ENCODE results near the gene POLD3.

GRCh38 chr11:74630043-74630442, 37.7 kb downstream of the POLD3 start:
- TF ChIP-seq POLR2A (IDR thresholded peaks at IDR 0.05): no peak
- no peak for TF ChIP-seq CTCF (IDR thresholded peaks at IDR 0.05)
- TF ChIP-seq POLR2AphosphoS5 (IDR thresholded peaks at IDR 0.05): no peak

Data from gastroesophageal sphincter (tissue), 3 donors.